GDM1 (cell line): ENCODE measurements around the gene NUAK1.

Experiments used
- DNase-seq: peaks from one replicate; lab custom pipeline; 2025; lab: John Stamatoyannopoulos, UW

NUAK1 gene

GRCh38 chr12:106109168-106109910, 29.4 kb downstream of the NUAK1 start:
- no peak for DNase-seq

GRCh38 chr12:106108185-106108835, 30.4 kb downstream of the NUAK1 start:
- DNase-seq = no peak

- no peak for DNase-seq
These were observed 31.2 kb downstream of the NUAK1 start for GRCh38 chr12:106107566-106107965.

DNA sequence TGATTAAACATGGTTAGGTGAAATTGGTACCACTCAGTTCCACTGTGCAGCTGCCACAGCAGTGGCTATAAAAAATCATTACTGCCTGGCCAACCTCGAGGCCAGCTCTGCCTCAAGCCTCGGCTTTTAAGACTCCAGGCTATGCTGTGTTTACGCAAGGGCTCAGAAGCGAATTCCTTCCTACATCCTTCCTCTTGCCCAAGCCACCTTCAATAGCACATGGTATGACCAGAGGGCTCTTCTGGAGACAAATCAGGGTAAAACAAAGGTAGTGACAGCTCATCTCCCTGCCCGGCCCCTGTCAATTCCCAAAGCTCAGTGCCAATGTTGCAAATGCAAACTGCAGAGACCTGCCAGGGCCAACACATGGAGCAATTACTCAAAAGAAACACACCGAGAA, 31.9 kb downstream of the NUAK1 start:
- no peak for DNase-seq

DNA sequence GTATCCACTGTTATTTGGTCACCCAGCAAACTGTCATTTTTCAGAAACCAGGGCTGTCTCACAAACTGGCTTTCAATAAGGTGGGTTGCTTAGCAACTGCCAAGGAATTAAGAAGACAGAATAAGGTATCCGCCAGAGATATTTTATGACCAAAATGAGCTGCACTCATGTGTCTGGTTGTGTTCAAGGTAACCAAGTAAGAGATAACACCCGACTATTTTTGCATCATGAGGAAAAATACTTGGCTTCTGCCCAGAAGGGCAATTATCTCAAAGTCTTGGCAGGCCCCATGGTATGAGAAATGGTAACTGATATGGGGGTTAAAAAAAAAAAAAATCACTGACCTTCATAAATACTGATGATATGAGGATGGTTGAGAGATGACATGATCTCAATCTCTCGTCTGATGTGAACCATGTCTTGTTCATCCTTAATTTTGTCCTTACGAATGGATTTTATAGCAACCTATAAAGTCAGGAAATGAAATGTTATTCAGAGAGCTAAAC, 32.6 kb downstream of the NUAK1 start:
- DNase-seq = no peak

DNA sequence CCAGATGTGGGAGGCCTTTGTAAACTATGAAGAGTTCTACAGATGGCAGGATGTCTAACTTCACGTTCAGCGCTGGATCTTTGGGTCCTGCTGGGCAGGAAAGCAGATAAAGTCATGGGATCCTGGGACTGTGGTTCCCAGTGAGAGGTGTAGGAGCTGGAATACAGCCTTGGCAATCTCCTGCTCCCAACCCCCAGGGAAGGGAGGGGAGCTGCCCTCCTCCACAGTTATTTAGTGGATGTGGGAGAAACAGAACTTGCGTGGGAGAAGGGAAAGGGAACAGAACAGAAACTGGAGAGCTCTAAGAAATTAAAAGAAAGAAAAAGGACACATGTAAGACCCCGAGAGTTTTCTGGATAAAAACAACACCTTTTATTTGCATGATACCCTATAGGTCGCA, 37.0 kb downstream of the NUAK1 start:
- no peak for DNase-seq

DNA sequence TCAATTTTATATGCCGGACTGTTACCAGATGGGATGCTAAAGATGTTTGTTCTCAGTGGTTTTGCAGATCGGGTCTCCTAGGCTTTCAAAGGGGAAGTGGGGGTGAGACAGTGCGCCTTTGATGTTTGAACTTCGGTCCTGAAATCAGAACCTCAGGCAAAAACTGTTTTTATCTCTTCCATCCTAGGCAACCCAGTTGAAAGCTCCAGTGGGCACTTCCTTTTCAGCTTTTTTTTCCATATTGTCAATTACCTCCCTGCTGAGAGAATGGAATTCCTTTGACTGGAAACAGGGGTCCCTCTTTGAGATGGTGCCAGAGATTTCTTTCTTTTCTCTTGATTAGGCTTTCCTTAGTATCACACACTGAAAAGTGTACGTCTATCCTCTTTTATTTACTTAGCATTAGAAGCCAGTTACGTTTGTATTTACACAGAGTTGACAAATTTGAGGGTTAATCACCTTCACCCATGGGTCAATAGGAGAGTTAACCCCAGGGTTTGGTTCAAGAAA, 40.0 kb downstream of the NUAK1 start:
- no peak for DNase-seq

DNA sequence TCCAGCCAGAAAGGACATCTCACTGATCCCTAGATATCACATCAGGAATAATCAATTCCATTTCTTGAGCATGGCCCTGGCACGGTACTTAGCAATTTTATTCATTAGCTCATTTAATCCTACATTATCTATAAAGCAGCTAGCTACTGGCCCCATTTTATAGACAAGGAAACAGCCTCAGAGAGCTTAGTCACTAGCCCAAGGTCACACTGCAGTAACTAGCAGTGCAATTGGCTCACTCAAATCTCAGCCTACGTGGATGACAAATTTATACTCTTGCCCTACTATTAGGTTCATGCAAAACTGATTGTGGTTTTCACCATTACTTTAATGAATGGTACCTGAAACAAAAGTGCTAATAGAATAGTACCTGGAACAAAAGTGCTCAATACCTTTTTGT, 41.7 kb downstream of the NUAK1 start:
- DNase-seq = no peak

- no peak for DNase-seq
These were observed 42.4 kb downstream of the NUAK1 start for GRCh38 chr12:106096376-106096775.

DNA sequence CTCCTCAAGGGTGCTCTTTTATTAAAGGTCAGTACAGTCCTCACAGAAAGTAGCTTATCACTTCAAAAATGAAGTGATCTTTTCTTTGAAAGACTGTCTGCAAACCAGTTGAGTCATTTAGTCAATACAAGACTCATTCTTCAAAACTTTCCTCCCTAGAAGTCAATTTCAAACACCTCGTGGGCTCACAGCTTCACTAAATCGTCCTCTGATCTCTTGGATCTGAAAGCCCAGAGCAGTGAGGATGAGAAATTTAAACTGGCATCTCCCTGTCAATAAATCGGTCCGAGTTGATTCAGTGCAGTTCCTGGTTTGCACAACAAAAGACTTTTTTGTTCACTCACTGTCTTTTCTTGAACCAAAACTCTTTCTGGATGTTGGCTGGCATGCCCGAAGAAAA, 44.5 kb downstream of the NUAK1 start:
- DNase-seq = no peak

DNA sequence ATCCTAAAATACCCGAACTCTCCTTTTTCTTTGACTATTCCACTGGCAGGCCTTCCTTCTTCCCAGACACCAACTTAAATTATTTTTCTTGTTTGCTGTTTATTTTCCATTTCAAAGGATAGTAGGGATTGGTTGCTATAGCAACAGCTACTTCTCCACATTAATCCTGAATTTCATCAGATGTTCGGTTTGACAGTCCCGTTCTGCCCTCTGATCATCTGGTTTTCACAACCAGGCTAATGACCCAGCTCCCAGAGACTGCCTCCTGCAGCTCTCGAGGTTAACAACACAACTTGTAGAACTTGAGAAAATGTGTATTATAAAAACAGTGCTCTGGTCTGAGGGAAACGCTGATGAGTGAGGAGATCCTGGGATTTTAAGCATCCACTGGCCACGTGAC, 45.5 kb downstream of the NUAK1 start:
- DNase-seq = no peak

DNA sequence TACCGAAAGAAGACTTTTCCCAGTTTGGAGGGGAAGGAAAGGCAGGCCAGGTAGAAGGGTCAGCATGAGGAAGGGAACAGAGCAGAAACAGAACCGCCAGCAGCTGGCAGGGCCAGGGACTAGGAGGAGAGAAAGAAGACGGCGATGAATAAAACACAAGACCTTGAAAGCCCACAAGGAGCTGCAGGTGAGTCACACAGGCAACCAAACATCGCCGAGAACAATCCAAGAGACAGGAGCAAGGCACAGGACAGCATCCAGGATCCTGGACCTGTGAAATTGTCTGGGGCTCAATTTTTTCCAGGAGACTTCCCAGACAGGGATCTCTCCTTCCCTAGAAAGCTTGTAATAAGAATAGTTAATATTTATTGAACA, 47.3 kb downstream of the NUAK1 start:
- DNase-seq = no peak

GRCh38 chr12:106090591-106091445, 47.9 kb downstream of the NUAK1 start:
- DNase-seq = no peak

DNA sequence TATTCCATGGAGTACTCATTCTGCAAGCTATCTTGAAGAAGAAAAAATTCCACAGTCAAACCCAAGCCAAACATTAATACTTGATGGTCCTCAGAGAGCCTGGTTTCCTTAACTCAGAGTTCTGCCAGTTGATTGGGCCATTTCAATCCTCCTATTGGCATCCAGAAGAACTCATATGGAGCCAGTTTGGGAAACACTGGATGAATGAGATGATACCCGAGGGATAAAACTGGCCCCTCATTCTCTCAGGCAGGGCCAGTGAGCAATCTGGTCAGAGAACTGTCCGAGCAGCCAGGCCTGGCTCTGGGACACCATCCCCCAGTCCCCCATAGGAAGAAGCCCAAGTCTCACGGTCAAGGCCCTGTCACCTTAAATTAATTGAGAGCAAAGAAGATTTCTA, 48.8 kb downstream of the NUAK1 start:
- no peak for DNase-seq

- DNase-seq = no peak
These were observed 49.8 kb downstream of the NUAK1 start for GRCh38 chr12:106088811-106089485.

DNA sequence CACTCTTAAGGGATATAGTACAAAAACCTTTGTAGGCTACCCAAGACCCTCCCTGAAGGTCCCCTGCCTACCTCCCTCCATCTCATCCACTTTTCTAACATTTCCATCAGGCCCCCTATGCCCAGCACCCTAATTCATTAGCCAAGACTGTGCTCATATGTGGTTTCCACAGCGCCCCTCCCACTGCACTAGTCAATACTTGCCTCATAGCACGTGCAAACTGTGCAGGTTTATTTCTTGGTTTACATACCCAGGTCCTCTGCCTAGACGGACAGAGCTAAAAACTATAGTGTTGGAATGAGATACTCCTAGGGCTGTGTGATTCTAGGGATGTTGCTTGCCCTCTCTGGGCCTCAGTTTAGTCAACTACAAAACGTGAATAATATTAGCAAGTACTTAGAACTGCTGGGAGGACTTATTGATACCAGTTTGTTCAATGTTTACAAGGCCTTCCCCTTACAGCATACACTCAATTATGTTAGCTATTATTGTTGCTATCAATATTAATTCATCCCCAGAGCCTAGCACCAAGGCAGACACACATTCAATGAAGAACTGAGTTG, 50.4 kb downstream of the NUAK1 start:
- DNase-seq = no peak

GRCh38 chr12:106086696-106087095, 52.1 kb downstream of the NUAK1 start:
- no peak for DNase-seq

DNA sequence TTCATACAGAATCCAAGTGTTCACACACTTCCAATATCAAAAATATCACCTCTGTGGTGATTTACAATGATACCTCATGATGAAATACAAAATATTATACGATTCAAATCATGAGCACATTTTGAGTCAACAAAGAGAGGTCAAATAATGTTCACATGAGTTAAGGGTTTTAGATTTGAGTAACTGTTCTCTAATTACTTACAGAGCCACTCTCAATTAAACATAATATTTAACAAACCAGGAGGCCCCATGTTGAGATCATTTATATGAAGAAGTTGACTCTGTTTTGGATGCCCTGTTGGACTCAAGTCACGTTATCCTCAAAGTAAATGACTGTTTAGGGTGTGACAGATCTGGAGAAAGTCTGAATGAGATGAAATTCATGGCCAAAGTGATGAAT, 53.5 kb downstream of the NUAK1 start:
- DNase-seq = no peak

- DNase-seq = no peak
These were observed 54.0 kb downstream of the NUAK1 start for GRCh38 chr12:106084759-106085158.

GRCh38 chr12:106084014-106084671, 54.6 kb downstream of the NUAK1 start:
- no peak for DNase-seq
